Activated CD8-positive, alpha-beta T cell treated with anti-CD3 and anti-CD28 coated beads for 36 hours (primary cell): ENCODE measurements around the gene CDC34. TPM values are rescaled to one million over a fixed set of nuclear protein-coding genes. Genes with fewer than 3 reads are reported as not detected.

Source experiments
- ATAC-seq: fragments of 200-7000 bp; cut with Tn5 transposase; one replicate; pipeline ENCODE4 v1.10.0; 2021; ENCODE audit warnings: mild to moderate bottlenecking, moderate library complexity
- CTCF ChIA-PET: fragments of 350-600 bp; sonication (Branson Sonifier 250); formaldehyde crosslinking; loops from one replicate; lab custom pipeline; 2021; ENCODE audit warnings: antibody characterized with exemption; lab: Charles Lee
- POLR2A ChIA-PET: fragments of 350-600 bp; sonication (Branson Sonifier 250); formaldehyde crosslinking; loops from one replicate; lab custom pipeline; 2021; ENCODE audit warnings: antibody characterized with exemption; lab: Charles Lee
- DNase-seq: peaks from one replicate; pipeline ENCODE4 v3.0.0-alpha.2; 2020
- H3K27ac Mint-ChIP-seq: one replicate; pipeline ENCODE4 v1.8.0; 2021; ENCODE audit warnings: mild to moderate bottlenecking, mixed read lengths
- H3K27me3 Mint-ChIP-seq: one replicate; pipeline ENCODE4 v1.8.0; 2021; ENCODE audit warnings: mixed read lengths
- H3K36me3 Mint-ChIP-seq: one replicate; pipeline ENCODE4 v1.8.0; 2021; ENCODE audit warnings: low read depth, mixed read lengths
- H3K4me1 Mint-ChIP-seq: one replicate; pipeline ENCODE4 v1.8.0; 2021; ENCODE audit warnings: low read depth, mixed read lengths
- H3K4me3 Mint-ChIP-seq: one replicate; pipeline ENCODE4 v1.8.0; 2021; ENCODE audit warnings: mild to moderate bottlenecking, moderate library complexity, mixed read lengths
- H3K9me3 Mint-ChIP-seq: one replicate; pipeline ENCODE4 v1.8.0; 2021; ENCODE audit warnings: mixed read lengths
- intact Hi-C: fragments of 100-400 bp; cut with micrococcal nuclease; formaldehyde crosslinking; loops from one replicate; pipeline ENCODE4 v1.10.0; 2022
- total RNA-seq, 2 experiments: library from RNA; stranded (reverse); gene quantifications; one replicate each; pipeline ENCODE4 v1.2.3, GENCODE V29; 2021
- TF ChIP-seq, protein P1 (sequence below): fragments of 200-600 bp; IDR thresholded peaks from one replicate; pipeline ENCODE4 v1.8.0; 2022; ENCODE audit warnings: antibody characterized with exemption, mild to moderate bottlenecking

CDC34 gene
- total RNA-seq, 2 experiments from 2014 or later: 38.1 to 43.7 TPM

DNA sequence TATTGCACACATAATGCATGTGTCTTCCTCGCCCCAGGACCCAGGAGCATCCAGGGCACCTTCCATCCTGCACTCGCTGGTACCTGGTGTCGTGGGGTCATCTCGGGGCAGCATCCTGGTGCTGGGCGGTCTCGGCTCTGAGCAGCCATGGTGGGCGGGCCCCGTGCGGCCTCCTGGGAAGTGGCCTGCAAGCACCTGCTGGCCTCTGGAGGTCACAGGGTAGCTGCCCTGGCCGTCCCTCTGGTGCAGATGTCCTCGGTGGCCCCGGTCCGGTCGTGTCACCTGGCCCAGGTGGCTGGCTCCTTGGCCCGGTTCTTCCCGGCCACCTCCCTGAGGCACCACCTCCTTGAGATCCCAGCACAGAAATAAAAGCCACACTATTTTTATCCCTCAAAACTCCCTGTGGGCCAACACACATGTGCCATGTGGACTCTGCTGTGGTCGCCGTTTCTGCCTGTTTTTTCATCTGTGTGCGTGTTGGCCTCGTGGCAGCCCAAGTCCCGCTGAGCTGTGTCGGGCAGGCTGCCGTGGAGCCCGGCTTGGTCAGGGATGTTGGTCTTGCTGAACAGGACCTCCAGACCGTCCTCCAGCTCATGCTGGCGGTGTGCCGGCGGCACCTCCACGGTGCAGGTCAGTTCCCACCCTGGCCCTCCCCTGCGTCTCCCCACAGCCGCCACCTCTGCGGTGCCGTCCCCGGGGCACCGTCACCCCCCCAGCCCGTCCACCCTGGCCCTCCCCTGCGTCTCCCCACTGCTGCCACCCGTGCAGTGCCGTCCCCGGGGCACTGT lies 7.3 kb downstream of the CDC34 start:
- Mint-ChIP-seq H3K4me1 (peaks cover 13% of the 10 kb centered on the region), H3K27ac (no peak overlapping the region), H3K36me3 (peaks cover 6% of the 10 kb centered on the region), H3K27me3 (no peaks in the 10 kb centered on the region), H3K4me3 (no peak overlapping the region), H3K9me3 (no peaks in the 10 kb centered on the region)
- CTCF ChIA-PET: interaction anchor here (1.2 kb wide), 1 partner anchor 28 kb away, joined by 3 read pairs; no protein-coding TSS in a partner anchor
- no peak for DNase-seq
- no peak for ATAC-seq
- intact Hi-C loops: no loop called here
- TF ChIP-seq, protein P1, sequence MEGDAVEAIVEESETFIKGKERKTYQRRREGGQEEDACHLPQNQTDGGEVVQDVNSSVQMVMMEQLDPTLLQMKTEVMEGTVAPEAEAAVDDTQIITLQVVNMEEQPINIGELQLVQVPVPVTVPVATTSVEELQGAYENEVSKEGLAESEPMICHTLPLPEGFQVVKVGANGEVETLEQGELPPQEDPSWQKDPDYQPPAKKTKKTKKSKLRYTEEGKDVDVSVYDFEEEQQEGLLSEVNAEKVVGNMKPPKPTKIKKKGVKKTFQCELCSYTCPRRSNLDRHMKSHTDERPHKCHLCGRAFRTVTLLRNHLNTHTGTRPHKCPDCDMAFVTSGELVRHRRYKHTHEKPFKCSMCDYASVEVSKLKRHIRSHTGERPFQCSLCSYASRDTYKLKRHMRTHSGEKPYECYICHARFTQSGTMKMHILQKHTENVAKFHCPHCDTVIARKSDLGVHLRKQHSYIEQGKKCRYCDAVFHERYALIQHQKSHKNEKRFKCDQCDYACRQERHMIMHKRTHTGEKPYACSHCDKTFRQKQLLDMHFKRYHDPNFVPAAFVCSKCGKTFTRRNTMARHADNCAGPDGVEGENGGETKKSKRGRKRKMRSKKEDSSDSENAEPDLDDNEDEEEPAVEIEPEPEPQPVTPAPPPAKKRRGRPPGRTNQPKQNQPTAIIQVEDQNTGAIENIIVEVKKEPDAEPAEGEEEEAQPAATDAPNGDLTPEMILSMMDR: no peak
- POLR2A ChIA-PET: no interaction called here

DNA sequence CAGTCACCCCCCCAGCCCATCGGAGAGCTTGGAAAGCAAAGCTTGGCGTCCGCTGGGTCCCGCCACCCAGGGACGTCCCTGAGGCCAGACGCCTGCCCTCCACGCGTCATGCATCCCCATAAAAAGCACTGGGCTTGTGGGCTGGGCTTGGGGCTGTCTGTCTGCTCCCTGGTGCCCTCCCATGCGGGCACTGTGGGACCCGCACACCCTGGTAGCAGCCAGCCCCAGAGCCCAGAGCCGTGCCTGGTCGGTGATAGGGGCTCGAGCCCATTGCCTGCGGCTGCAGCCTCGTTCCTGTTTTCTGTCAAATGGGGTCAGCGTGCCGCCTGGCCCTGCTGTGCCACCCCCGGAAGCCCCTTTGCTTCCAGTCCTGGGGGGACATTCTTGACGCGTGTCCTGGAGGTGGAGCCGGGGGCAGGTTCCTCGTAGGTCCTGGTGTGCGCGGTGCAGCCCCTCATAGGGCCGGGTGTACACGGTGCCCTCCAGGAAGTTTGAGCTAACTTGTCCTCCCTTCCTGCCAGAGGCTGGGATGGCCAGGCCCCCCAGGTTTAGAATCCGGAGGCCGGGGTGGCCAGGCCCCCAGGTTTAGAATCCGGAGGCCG lies 8.0 kb downstream of the CDC34 start:
- Mint-ChIP-seq H3K9me3 (no peaks in the 10 kb centered on the region), H3K27me3 (no peaks in the 10 kb centered on the region), H3K36me3 (peaks cover 6% of the 10 kb centered on the region), H3K4me1 (peaks cover 14% of the 10 kb centered on the region), H3K27ac (no peak overlapping the region), H3K4me3 (no peak overlapping the region)
- TF ChIP-seq, protein P1: no peak
- DNase-seq: no peak
- ATAC-seq: no peak
- ChIA-PET POLR2A (no interaction called here), CTCF (interaction anchor here (1.2 kb wide), 1 partner anchor 28 kb away, joined by 3 read pairs; no protein-coding TSS in a partner anchor)
- intact Hi-C loops: no loop called here

DNA sequence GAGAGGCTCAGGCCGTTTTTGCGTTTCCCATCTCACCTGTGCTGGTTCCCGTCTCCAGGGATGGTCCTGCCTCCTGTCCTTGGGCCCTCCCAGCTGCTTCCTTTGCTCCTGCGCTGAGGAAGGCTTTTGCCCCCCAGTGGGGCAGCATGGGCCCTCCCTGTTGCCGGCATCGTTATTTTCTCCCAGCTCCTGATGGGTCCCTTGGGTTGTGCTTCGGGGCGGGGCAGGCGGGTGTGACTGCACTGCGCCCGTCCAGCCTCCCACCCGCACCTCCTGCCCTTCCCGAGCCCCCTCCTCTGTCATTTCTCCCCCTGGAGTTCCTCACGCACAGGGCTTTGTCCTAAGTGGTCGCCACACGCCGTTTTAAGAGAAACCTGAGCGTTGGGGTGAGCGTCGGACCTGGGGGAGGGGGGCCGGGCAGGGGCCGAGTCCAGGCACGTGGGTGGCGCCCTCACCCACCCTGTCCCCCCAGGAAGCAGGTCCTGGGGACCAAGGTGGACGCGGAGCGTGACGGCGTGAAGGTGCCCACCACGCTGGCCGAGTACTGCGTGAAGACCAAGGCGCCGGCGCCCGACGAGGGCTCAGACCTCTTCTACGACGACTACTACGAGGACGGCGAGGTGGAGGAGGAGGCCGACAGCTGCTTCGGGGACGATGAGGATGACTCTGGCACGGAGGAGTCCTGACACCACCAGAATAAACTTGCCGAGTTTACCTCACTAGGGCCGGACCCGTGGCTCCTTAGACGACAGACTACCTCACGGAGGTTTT lies 9.5 kb downstream of the CDC34 start:
- H3K9me3 Mint-ChIP-seq: no peaks in the 10 kb centered on the region
- ChIA-PET CTCF (interaction anchor here (2.7 kb wide), 1 partner anchor 8 kb away, joined by 16 read pairs; the partner anchor contains the start of gene CDC34), POLR2A (interaction anchor here (1.7 kb wide), 1 partner anchor 16 kb away, joined by 5 read pairs; no protein-coding TSS in a partner anchor)
- no peak overlapping the region for H3K4me3 Mint-ChIP-seq
- no peak for ATAC-seq
- TF ChIP-seq, protein P1: no peak
- H3K36me3 Mint-ChIP-seq: peaks cover 6% of the 10 kb centered on the region
- peaks cover 17% of the 10 kb centered on the region for H3K4me1 Mint-ChIP-seq
- intact Hi-C loops: no loop called here
- H3K27ac Mint-ChIP-seq: no peak overlapping the region
- no peak for DNase-seq
- no peaks in the 10 kb centered on the region for H3K27me3 Mint-ChIP-seq

DNA sequence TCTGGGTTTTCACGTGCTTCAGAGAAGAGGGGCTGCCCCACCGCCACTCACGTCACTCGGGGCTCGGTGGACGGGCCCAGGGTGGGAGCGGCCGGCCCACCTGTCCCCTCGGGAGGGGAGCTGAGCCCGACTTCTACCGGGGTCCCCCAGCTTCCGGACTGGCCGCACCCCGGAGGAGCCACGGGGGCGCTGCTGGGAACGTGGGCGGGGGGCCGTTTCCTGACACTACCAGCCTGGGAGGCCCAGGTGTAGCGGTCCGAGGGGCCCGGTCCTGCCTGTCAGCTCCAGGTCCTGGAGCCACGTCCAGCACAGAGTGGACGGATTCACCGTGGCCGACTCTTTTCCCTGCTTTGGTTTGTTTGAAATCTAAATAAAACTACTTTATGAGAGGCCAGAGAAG lies 10.1 kb downstream of the CDC34 start:
- H3K4me3 Mint-ChIP-seq: no peak overlapping the region
- H3K9me3 Mint-ChIP-seq: no peaks in the 10 kb centered on the region
- DNase-seq (no peak), ATAC-seq (no peak)
- H3K36me3 Mint-ChIP-seq: peaks cover 6% of the 10 kb centered on the region
- no peak overlapping the region for H3K27ac Mint-ChIP-seq
- POLR2A ChIA-PET: interaction anchor here (1.1 to 1.7 kb wide), 3 partner anchors 9 to 15 kb away, joined by 5 to 7 read pairs (median 5); no protein-coding TSS in a partner anchor
- no peaks in the 10 kb centered on the region for H3K27me3 Mint-ChIP-seq
- peaks cover 17% of the 10 kb centered on the region for H3K4me1 Mint-ChIP-seq
- CTCF ChIA-PET: interaction anchor here (1.4 to 2.7 kb wide), 2 partner anchors 9 to 31 kb away, joined by 4 to 16 read pairs; partner anchors contain the start of gene CDC34
- intact Hi-C loops: no loop called here
- TF ChIP-seq, protein P1: no peak
